ENCODE measurements around the gene CCDC190.

- TF ChIP-seq ZNF274 (IDR thresholded peaks at IDR 0.05; ENCODE audit: low read depth, low read length): no peak
- TF ChIP-seq SUZ12 (IDR thresholded peaks at IDR 0.05; ENCODE audit: extremely low read depth, insufficient read depth, insufficient read length): no peak
Observed at GRCh38 chr1:162908236-162908635, 47.3 kb upstream of the CCDC190 start.
